Hematopoietic multipotent progenitor cell treated with erythropoietin and hydrocortisone succinate and interleukin-3 and kit ligand, for 15 days (in vitro differentiated cells): ENCODE data around the gene MYZAP.

Experiments
- DNase-seq: peaks from one replicate; pipeline ENCODE4 v3.0.0-alpha.2; 2015; ENCODE audit warnings: low spot score

The MYZAP gene

DNA sequence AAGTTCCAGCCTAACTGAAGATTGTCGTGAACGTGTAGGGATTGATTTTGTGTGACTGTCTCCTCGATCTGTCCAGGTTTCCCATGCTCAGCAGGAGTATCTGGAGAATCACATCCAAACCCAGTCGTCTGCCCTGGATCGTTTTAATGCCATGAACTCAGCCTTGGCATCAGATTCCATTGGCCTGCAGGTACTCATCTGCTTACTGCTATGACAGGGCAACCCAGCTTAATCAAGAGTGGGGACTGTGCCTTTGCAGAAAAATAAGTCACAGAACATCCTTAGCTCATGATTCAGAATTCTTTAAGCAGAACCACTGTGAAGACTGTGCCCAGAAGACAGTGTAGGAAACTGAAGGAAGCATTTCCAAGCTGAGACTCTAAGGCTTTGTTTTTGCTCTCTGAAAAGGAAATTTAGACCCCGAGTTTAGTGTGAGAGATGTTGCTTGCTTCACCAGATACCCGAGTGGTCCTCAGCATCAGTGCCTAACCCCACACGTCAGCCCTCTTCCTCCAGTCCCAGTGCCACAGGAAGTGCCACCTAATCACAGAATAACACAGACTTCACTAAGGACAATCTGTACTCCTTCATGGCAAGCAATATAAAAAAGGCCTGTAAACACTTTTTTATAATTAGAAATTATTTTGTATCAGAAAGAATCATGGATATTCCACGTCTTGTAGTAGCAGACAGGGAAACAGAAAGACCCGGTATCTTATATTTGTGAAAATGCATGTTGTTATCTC is 34.2 kb downstream of the MYZAP start:
- no peak for DNase-seq

DNA sequence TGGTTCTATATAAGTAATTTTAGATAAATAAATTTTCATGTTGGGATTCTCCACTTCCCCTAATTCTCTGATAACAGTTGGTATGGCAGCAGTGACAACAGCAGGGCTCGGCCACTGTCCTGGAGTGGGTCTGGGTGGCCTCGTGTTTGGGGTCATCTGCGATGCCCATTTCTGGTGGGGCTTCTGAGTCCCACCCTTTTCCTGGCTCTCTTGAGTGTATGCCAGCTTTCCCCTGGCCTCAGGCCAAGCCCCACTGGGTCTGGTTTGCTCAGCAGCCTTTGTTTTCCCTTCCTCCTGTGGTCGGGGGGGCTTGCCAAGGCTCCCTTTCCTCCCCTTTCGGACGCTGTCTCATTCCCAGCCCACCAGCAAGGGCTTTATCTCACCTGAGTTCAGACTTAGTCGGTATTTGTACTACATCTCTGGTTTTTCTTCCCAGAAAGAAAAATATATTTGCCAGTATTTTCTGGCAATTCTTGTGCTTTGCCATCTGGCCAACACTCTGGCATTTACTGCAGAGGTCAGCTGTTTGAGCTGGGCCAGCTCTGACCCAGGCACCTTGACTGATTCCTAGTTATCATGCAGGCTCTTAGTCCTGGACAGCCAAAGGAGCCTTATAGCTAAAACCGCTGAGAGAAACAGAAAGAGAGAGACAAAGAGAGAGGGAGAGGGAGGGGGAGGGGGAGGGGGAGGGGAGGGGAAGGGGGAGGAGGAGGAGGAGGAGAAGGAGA is 35.2 kb downstream of the MYZAP start:
- no peak for DNase-seq

DNA sequence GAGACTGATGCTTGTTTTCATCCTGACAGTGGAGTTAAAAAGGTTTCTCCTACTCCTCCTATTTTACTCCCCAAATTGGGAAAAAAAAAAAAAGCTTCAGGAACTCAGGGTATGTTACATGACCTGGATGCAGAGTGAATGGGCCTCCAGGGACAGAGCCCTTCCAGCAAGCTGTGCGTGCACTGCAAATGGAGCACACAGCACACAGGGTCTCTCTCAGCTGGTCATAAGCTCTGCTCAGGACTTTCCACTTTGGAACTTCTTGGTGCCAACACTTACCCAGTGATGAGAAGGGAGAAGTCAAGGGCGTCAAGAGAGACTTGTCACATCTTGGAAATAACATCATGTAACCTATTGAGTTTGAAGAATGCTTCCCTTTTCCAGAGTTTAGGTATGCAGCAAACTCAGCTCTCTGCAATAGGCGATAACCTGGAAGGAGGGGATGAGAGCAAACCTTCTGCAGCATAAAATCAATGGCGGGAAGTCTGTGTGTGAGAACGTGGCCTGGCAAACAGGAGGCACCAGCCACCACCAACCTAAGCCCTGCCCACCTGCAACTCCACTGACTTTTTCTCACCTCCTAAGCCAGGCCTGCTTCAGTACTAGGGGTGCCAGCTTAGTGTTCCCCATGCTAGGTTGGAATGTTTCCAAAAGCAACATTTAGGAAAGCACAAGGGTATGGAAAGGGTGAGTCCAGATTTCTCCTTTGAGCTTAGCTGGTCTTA is 39.8 kb downstream of the MYZAP start:
- no peak for DNase-seq

DNA sequence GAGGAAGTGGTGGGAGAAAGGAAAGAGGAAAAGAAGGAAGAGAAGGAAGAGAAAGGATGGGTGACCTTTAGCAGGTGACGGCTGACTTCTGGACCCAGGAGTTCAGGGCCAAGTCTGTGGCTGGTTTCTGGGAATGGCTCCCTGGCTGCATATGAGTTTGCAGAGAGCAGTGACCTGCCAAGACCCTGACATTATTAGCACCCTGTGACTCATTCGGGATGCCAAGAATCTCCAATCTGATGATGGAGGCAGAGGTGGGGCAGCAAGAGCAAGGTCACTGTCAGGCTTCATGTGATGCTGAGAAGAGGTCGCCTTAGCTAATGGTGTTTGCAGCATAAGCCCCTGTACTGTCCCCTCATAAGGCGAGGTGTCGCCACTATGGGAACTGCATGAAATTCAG is 42.6 kb downstream of the MYZAP start:
- DNase-seq, result no peak

DNA sequence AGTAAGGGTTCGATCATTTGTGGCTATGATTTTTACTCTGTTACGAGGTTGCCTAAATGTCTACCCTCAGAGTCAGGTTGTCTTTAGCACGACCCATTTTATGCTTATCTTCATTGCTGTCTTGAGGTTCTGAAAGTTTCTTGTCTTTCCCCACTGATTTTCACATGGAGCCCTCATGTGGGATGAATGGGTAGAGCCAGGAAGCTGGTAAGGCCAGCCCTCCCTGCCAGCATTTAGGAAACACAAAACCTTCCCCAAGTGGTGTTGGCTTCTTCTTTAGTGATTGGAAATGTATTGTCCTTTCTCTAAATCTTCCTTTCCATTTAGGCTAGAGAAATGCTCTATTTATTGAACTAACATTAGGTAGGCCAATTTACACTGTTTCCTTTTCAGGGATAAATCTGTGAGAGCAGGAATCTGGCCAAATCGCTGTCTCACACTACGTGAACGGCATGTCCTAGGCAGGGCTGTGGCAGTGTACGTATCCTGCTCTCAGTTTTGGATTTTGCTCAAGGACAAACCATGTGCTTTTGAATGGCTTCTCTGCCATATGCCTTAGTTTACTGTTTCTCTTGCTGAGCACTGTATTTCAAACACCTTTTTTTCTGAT is 43.7 kb downstream of the MYZAP start:
- DNase-seq, result no peak

DNA sequence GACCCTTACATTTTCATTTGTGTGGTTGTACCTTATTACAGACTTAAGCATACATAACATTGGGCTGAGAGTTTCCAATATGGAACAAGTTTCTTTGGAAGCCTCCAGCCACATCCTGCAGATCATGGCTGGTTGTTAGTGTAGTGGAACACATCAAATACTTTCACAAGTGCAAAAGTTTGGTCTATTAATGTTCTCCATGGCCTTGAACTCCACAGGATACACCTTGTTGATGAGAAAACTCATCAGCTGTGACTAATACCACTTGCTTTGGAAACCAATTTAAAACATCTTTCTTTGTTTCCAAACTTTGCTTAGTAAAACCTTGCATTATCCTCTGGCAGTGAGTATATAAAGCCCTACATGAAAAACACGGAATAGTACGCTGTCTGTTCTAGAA is 46.1 kb downstream of the MYZAP start:
- no peak for DNase-seq

GRCh38 chr15:57639306-57639705 is 47.6 kb downstream of the MYZAP start:
- no peak for DNase-seq

- DNase-seq, result no peak
Observed at GRCh38 chr15:57640930-57641682, 49.4 kb downstream of the MYZAP start.

GRCh38 chr15:57643826-57644225 is 52.1 kb downstream of the MYZAP start:
- DNase-seq, result no peak

GRCh38 chr15:57646087-57646486 is 54.4 kb downstream of the MYZAP start:
- DNase-seq, result no peak

DNA sequence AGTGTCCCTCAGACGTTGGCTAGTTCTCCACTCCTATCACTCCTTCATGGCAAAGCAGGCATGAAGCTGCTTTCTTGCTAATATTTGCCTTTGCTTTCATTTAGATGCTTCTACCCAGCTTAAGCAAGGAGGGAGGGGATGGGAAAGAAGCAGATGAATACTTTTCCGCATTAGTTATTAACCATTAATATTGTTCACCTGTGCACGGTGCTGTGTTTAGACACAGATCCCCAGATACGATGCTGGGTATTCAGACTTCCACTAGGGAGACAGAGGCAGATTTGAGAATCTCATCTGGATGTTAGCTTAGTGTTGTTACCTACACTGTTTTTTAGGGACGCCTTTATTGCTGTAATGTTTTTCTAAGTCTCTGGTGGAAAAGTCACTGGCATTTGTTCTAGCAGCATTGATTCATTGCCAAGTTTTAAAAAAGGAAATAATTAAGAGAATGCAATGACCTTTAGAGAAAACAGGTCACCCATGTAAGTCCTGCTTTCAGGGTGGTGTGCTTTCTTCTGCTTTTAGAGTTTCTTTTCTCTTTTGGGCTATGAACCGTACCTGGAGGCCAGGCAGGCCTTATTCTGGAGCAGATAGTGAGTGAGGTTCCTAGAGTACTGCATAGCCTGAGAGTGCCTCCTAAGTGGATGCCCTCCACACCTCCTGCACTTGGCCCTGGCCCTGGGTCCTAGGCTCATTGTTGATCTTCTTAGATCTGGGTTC is 55.5 kb downstream of the MYZAP start:
- DNase-seq, result no peak

DNA sequence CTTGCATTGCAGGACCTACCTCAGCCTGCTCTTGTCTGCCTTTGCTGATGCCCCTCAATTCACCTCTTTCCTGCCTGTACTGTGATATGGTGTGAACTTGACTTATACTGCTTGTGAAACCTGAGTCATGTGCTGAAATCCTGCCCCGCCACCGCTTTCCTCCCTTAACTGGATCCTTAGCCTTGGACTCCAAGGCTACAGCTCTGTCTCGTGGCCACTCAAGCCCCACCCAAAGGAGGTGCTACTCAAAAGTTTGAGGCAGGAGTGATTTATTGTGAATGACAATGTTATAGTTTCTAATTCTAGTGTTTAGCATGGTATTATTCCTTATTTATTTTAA is 56.1 kb downstream of the MYZAP start:
- DNase-seq, result no peak

DNA sequence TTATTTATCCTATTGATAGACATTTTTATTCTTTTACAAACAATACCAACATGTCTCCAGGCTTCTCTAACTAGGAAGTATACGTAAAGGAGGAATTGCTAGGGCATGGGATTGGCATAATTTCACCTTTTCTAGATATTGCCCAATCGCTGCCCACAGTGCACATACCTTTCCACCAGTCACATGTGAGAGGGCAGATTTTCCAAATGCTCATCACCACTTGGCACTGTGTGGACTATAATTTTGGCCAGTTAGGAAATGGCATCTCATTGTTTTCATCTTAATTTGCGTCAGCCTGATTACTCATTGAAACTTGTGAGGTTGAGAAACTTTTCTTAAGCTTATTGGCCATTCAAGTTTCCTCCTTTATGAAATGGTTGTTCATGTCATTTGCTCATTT is 57.4 kb downstream of the MYZAP start:
- no peak for DNase-seq

DNA sequence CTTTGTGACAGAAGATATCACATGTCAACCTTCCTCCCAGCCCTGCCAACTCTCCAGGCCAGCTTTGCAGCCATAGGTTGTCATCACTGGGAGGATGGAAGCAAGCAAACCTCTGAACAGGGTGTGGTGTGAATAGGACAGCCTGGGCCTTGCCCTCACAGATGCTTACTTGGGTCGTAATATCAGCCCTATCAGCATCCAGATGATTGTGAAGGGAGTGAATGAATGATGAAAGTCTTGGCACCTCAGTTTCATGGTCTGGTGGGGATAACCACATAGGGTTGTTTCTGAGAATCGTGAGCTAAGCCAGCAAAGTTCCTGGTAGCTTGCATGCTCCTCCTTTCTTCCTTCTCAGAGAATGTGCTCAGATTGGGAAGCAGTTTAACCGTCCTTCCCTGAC is 59.7 kb downstream of the MYZAP start:
- no peak for DNase-seq

DNA sequence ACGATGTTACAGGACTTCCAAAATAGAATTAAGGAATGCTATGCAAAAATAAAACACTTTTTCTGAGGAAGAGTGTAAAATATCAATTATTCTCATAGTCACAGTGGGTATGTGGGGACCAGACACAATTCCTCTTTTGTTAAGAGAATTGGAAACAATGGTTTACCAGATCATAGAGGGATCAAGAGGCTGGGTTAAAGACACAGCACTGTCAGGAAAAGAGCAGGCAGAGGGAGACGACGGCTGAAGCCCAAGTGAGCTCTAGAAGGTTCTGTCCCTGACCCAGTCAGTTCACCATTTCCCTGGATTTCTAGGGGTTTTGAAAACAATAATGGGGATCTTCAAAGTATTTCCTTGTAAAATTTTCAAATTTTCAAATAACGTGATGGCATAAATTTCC is 60.8 kb downstream of the MYZAP start:
- no peak for DNase-seq

- DNase-seq, result no peak
Observed at GRCh38 chr15:57654153-57654852, 62.6 kb downstream of the MYZAP start.

DNA sequence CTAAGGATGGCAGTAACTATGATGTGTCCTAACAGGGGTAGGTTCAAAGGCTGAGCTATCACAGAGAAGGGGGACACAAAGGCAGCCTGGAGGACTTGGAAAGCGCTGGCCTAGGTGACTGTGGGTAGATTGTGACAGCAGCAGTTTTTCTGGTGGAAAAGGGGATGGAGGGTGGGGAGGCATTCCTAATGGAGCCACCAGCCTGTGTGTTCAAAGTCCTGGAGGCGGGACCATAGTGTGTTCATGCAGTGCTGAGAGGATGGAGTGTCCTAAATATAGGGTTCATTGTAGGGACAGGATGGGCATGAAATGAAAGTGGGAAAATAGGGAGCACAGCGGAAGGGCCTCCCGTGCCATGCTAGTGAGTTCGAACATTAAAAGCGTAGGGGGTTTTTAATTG is 63.3 kb downstream of the MYZAP start:
- DNase-seq, result no peak

- no peak for DNase-seq
Observed at GRCh38 chr15:57655809-57656208, 64.1 kb downstream of the MYZAP start.

DNA sequence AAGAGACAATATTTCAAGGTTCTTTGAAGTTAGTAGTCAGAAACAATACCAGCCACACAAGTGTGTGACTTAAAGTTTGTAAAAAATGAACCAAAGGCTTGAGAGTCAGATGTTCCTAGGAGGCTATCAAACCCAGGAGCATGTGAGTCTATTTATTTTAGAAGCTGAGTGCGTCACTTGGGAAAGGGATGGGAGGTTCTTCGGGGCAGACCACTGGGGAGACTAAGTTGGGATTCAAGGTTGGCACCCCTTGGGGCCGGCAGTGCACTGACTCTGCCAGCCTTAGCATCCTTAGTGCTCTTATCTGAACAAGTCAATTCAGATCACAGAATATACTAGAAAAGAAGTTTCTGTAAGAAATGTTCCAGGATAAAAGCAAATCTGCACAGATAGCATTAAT is 64.7 kb downstream of the MYZAP start:
- no peak for DNase-seq

- DNase-seq, result no peak
Observed at GRCh38 chr15:57657619-57658018, 65.9 kb downstream of the MYZAP start.
